Measurements from ENCODE around the gene RTCB. TPM values are rescaled to one million over a fixed set of nuclear protein-coding genes. Genes with fewer than 3 reads are reported as not detected.
A peak's percentile ranks its signal among the peaks of the same experiment; 100 is the strongest.

The RTCB gene
- total and polyA plus RNA-seq, 2 of the 13 experiments (the other 11 are each of a cell fraction or from before 2014, with no cell fraction given) = 108 to 167 TPM

DNA sequence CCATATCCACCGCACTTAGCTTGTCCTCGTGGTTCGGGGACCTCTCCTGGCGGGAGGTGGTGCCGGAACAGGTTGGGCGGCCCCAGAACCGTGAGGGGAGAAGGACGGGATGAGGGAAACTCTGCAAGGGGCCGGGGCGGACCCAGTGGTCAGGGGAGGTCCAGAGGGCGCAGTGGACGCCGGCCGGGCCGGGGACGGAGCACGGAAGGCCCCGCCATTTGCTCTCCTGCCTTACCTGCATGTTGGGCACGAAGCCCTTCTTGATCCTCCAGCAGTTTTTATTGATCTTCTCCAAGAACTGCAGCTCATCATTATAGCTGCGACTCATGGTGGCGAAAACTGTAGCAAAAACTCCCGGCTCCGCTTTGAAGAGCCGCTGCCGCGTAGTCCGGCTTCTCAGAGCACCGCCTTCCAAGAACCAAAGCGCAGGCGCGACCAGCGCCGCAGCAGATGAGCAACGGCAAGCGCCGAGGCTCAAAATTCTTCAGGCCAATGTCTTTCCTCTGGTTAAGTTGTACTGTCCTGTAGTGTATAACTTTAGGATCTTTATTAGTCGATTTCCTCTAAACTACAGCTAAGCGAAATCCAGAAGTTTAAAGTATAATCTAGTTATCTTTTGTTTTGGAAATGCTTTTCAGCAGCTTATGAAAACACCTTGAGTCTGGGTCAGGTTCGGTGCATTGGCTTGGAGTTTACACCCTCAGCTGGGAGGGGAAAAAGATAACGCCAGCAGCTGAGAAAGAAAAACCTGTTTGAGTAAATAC lies at the start of gene RTCB (continued):
- no peak for TF ChIP-seq HMGXB3 (CRISPR knock-in tag; IDR thresholded peaks at IDR 0.05; ENCODE audit: borderline replicate concordance)
- TF ChIP-seq ZNF12 (CRISPR knock-in tag; IDR thresholded peaks at IDR 0.05) = no peak
- TF ChIP-seq BRF2 (CRISPR knock-in tag; IDR thresholded peaks at IDR 0.05) = no peak
- peak; percentile 45; the same call in 1 of the 2 replicates for TF ChIP-seq ZSCAN31 (CRISPR knock-in tag; IDR thresholded peaks at IDR 0.05; ENCODE audit: low read depth)
- peak; percentile 37; the same call in 1 of the 2 replicates for TF ChIP-seq NR2C2 (CRISPR knock-in tag; IDR thresholded peaks at IDR 0.05; ENCODE audit: borderline replicate concordance)
- TF ChIP-seq RNF2 (conservative IDR thresholded peaks at IDR 0.05; ENCODE audit: low read depth) = peak; percentile 73; the same call in 1 of the 2 replicates
- TF ChIP-seq FOXM1 (CRISPR knock-in tag; IDR thresholded peaks at IDR 0.05) = peak; percentile 15; the same call in 1 of the 2 replicates
- no peak for TF ChIP-seq XBP1 (CRISPR knock-in tag; IDR thresholded peaks at IDR 0.05)
- no peak for TF ChIP-seq AHR (CRISPR knock-in tag; IDR thresholded peaks at IDR 0.05)
- no peak for TF ChIP-seq HMG20B (CRISPR knock-in tag; conservative IDR thresholded peaks at IDR 0.05)
- peak; percentile 32; the same call in 1 of the 2 replicates for TF ChIP-seq ELF4 (CRISPR knock-in tag; IDR thresholded peaks at IDR 0.05; ENCODE audit: borderline replicate concordance)
- no peak for TF ChIP-seq ARNTL (CRISPR knock-in tag; IDR thresholded peaks at IDR 0.05)
- peak; percentile 49; the same call in 1 of the 2 replicates for TF ChIP-seq SIN3B (IDR thresholded peaks at IDR 0.05; ENCODE audit: low read length)
- TF ChIP-seq SMAD3 (CRISPR knock-in tag; IDR thresholded peaks at IDR 0.05) = 0 out of 2 replicates have a peak, but pooled peaks have one; percentile 17
- no peak for TF ChIP-seq NFE2 (CRISPR knock-in tag; IDR thresholded peaks at IDR 0.05)
- TF ChIP-seq JDP2 (CRISPR knock-in tag; IDR thresholded peaks at IDR 0.05; ENCODE audit: borderline replicate concordance) = no peak
- no peak for TF ChIP-seq RFX3 (CRISPR knock-in tag; IDR thresholded peaks at IDR 0.05)
- no peak for TF ChIP-seq ZNF7 (CRISPR knock-in tag; IDR thresholded peaks at IDR 0.05)
- no peak for TF ChIP-seq TEAD2 (CRISPR knock-in tag; IDR thresholded peaks at IDR 0.05)
- TF ChIP-seq ZNF44 (CRISPR knock-in tag; IDR thresholded peaks at IDR 0.05) = peak; percentile 28; the same call in 1 of the 2 replicates
- TF ChIP-seq, protein P1, sequence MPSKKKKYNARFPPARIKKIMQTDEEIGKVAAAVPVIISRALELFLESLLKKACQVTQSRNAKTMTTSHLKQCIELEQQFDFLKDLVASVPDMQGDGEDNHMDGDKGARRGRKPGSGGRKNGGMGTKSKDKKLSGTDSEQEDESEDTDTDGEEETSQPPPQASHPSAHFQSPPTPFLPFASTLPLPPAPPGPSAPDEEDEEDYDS (CRISPR knock-in tag; IDR thresholded peaks at IDR 0.05) = 0 out of 2 replicates have a peak, but pooled peaks have one; percentile 20
- TF ChIP-seq ZNF749 (CRISPR knock-in tag; IDR thresholded peaks at IDR 0.05; ENCODE audit: borderline replicate concordance) = no peak
- TF ChIP-seq IRX3 (CRISPR knock-in tag; IDR thresholded peaks at IDR 0.05; ENCODE audit: borderline replicate concordance, low read depth) = 0 out of 2 replicates have a peak, but pooled peaks have one; percentile 55
- no peak for TF ChIP-seq SP1 (IDR thresholded peaks at IDR 0.05)
- no peak for TF ChIP-seq SP1 (CRISPR knock-in tag; IDR thresholded peaks at IDR 0.05)
- TF ChIP-seq BORCS8-MEF2B (CRISPR knock-in tag; IDR thresholded peaks at IDR 0.05) = peak; percentile 60
